GM12891 (cell line): ENCODE results near the gene SLC2A13.

ENCODE experiments used
- POLR2A ChIP-seq: IDR thresholded peaks from 2 replicates; pipeline ENCODE4 v1.6.1; 2011; ENCODE audit warnings: low read depth, low read length, control low read depth
- POLR2AphosphoS5 ChIP-seq: IDR thresholded peaks from 2 replicates; pipeline ENCODE4 v1.6.1; 2011; ENCODE audit warnings: low read depth, low read length, control low read depth
- TAF1 ChIP-seq: IDR thresholded peaks from 2 replicates; pipeline ENCODE4 v1.6.1; 2011; ENCODE audit warnings: low read depth, low read length, control low read depth

DNA sequence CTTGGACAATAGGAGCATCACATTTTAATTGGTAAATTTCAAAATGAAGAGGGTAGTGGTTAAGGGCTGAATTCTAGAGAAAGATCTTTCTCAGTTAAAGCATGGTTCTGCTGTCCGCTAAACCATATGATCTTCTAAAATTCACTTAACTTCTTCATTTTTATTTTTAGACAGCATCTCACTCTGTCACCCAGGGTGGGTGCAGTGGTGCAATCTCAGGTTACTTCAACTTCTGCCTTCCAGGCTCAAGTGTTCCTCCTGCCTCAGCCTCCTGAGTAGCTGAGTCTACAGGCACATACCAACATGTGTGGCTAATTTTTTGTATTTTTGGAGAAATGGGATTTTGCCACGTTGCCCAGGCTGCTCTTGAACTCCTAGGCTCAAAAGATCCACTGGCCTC is 259.6 kb downstream of the SLC2A13 start:
- no peak for TF ChIP-seq POLR2AphosphoS5
- TF ChIP-seq POLR2A, result no peak
- TF ChIP-seq TAF1, result no peak
